Endothelial cell of umbilical vein (primary cell): ENCODE results near the gene CEP68.

Source experiments
- POLR2AphosphoS5 ChIP-seq: IDR thresholded peaks from 2 replicates; pipeline ENCODE4 v1.6.1; 2012; ENCODE audit warnings: low read depth, mild to moderate bottlenecking, control low read depth, low read length, moderate library complexity; ENCODE audit not compliant: insufficient read depth
- TF ChIP-seq, protein P1 (sequence below), 2 donors: IDR thresholded peaks; 1 replicate in 1 of 2; 2 replicates in 1 of 2; pipeline ENCODE4 v1.5.1; 2011; ENCODE audit warnings: low read length in 2 of 2, mild to moderate bottlenecking in 2 of 2, moderate library complexity in 2 of 2, control low read depth in 1 of 2, inconsistent platforms in 1 of 2, low read depth in 1 of 2; ENCODE audit not compliant: insufficient read depth in 1 of 2; ENCODE audit errors: extremely low read depth in 1 of 2

DNA sequence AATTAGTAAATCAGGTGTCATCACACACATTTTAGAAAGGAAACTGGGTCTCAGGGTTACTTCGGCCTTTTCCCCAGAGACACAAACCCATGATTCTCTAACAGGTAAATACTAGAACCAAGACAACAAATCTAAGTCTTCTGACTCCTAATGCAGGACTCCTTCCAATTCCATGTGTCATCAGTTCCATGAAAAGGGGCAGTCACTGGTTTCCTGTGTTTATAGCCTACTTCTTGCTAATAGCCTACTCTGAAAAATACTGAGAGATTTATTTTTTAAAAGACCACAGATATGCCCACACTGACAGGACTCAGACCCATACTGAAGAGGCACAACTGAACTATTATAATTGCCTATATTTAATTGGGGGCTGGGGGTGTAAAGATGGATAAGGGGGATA is 40.7 kb downstream of the CEP68 start:
- TF ChIP-seq, protein P1, sequence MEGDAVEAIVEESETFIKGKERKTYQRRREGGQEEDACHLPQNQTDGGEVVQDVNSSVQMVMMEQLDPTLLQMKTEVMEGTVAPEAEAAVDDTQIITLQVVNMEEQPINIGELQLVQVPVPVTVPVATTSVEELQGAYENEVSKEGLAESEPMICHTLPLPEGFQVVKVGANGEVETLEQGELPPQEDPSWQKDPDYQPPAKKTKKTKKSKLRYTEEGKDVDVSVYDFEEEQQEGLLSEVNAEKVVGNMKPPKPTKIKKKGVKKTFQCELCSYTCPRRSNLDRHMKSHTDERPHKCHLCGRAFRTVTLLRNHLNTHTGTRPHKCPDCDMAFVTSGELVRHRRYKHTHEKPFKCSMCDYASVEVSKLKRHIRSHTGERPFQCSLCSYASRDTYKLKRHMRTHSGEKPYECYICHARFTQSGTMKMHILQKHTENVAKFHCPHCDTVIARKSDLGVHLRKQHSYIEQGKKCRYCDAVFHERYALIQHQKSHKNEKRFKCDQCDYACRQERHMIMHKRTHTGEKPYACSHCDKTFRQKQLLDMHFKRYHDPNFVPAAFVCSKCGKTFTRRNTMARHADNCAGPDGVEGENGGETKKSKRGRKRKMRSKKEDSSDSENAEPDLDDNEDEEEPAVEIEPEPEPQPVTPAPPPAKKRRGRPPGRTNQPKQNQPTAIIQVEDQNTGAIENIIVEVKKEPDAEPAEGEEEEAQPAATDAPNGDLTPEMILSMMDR (IDR thresholded peaks at IDR 0.05; ENCODE audit: extremely low read depth in 1 of 2, insufficient read depth in 1 of 2, low read depth in 1 of 2, low read length in 2 of 2), result no peak
- TF ChIP-seq POLR2AphosphoS5, result no peak
